GM21529 (cell line): Measurements from ENCODE around the gene WIPF2.

ENCODE experiments used
- ATAC-seq: cut with Tn5 transposase; IDR thresholded peaks from one replicate; pipeline ENCODE4 v1.9.1; 2021; ENCODE audit not compliant: unreplicated experiment

The WIPF2 gene

GRCh38 chr17:40325156-40326013 is 106.3 kb downstream of the WIPF2 start:
- ATAC-seq, result no peak

- no peak for ATAC-seq
These were observed 107.1 kb downstream of the WIPF2 start for GRCh38 chr17:40326014-40326831.

- no peak for ATAC-seq
These were observed 107.7 kb downstream of the WIPF2 start for GRCh38 chr17:40326832-40327199.

GRCh38 chr17:40327244-40327729 is 108.2 kb downstream of the WIPF2 start:
- no peak for ATAC-seq

- ATAC-seq, result no peak
These were observed 108.8 kb downstream of the WIPF2 start for GRCh38 chr17:40327735-40328385.

- ATAC-seq, result no peak
These were observed 109.3 kb downstream of the WIPF2 start for GRCh38 chr17:40328386-40328766.

GRCh38 chr17:40329839-40330794 is 111.0 kb downstream of the WIPF2 start:
- ATAC-seq, result no peak

GRCh38 chr17:40330850-40331470 is 111.9 kb downstream of the WIPF2 start:
- ATAC-seq, result no peak

GRCh38 chr17:40331743-40332641 is 112.9 kb downstream of the WIPF2 start:
- no peak for ATAC-seq
